Measurements from ENCODE around the gene PIGK.

The PIGK gene

GRCh38 chr1:77095236-77095635 lies 124.0 kb downstream of the PIGK start:
- no peaks in the 10 kb centered on the region for H3K36me3 ChIP-seq (replicated peaks)
- no peak overlapping the region for H3K27ac ChIP-seq
- DNase-seq, result no peak
- no peak overlapping the region for H3K4me3 ChIP-seq (ENCODE audit: low read depth, low read length)
- no peaks in the 10 kb centered on the region for H3K27me3 ChIP-seq (replicated peaks)
- in situ Hi-C loops (cut with HindIII; ENCODE audit: low pct_ligation_motif_present, low sequenced_read_pairs), result no loop called here
- no peak for TF ChIP-seq CTCF (IDR thresholded peaks at IDR 0.05; ENCODE audit: low read depth, low read length, missing control alignments)

- Histone ChIP-seq H3K27me3 (replicated peaks) (no peaks in the 10 kb centered on the region), H3K27ac (no peak overlapping the region), H3K4me3 (ENCODE audit: low read depth, low read length) (no peak overlapping the region), H3K36me3 (replicated peaks) (no peaks in the 10 kb centered on the region)
- DNase-seq, result no peak
- in situ Hi-C loops (cut with HindIII; ENCODE audit: low pct_ligation_motif_present, low sequenced_read_pairs), result no loop called here
- TF ChIP-seq CTCF (IDR thresholded peaks at IDR 0.05; ENCODE audit: low read depth, low read length, missing control alignments), result no peak
These were observed 129.5 kb downstream of the PIGK start for GRCh38 chr1:77089756-77090155.

GRCh38 chr1:77085109-77085508 lies 134.1 kb downstream of the PIGK start:
- Histone ChIP-seq H3K27me3 (replicated peaks) (no peaks in the 10 kb centered on the region), H3K27ac (no peak overlapping the region), H3K4me3 (ENCODE audit: low read depth, low read length) (no peak overlapping the region), H3K36me3 (replicated peaks) (no peaks in the 10 kb centered on the region)
- DNase-seq, result no peak
- no peak for TF ChIP-seq CTCF (IDR thresholded peaks at IDR 0.05; ENCODE audit: low read depth, low read length, missing control alignments)
- in situ Hi-C loops (cut with HindIII; ENCODE audit: low pct_ligation_motif_present, low sequenced_read_pairs), result no loop called here

- in situ Hi-C loops (cut with HindIII; ENCODE audit: low pct_ligation_motif_present, low sequenced_read_pairs), result no loop called here
These were observed 134.8 kb downstream of the PIGK start for GRCh38 chr1:77084457-77084856.

GRCh38 chr1:77081834-77082233 lies 137.4 kb downstream of the PIGK start:
- no peaks in the 10 kb centered on the region for H3K36me3 ChIP-seq (replicated peaks)
- no peaks in the 10 kb centered on the region for H3K27me3 ChIP-seq (replicated peaks)
- H3K27ac ChIP-seq, result no peak overlapping the region
- no peak for TF ChIP-seq CTCF (IDR thresholded peaks at IDR 0.05; ENCODE audit: low read depth, low read length, missing control alignments)
- no peak overlapping the region for H3K4me3 ChIP-seq (ENCODE audit: low read depth, low read length)
- no peak for DNase-seq
- in situ Hi-C loops (cut with HindIII; ENCODE audit: low pct_ligation_motif_present, low sequenced_read_pairs), result no loop called here

More at GRCh38 chr1:77084457-77084856, 134.8 kb downstream of the PIGK start:
- DNase-seq, result no peak
- Histone ChIP-seq H3K4me3 (ENCODE audit: low read depth, low read length) (no peak overlapping the region), H3K27me3 (replicated peaks) (no peaks in the 10 kb centered on the region), H3K36me3 (replicated peaks) (no peaks in the 10 kb centered on the region), H3K27ac (no peak overlapping the region)
- no peak for TF ChIP-seq CTCF (IDR thresholded peaks at IDR 0.05; ENCODE audit: low read depth, low read length, missing control alignments)

- Histone ChIP-seq H3K27ac (no peak overlapping the region), H3K36me3 (replicated peaks) (no peaks in the 10 kb centered on the region), H3K27me3 (replicated peaks) (no peaks in the 10 kb centered on the region), H3K4me3 (ENCODE audit: low read depth, low read length) (no peak overlapping the region)
- no peak for TF ChIP-seq CTCF (IDR thresholded peaks at IDR 0.05; ENCODE audit: low read depth, low read length, missing control alignments)
- in situ Hi-C loops (cut with HindIII; ENCODE audit: low pct_ligation_motif_present, low sequenced_read_pairs), result no loop called here
- no peak for DNase-seq
These were observed 142.5 kb downstream of the PIGK start for GRCh38 chr1:77076759-77077158.
